GM23338 (cell line): Measurements from ENCODE around the gene DPH5. TPM values are rescaled to one million over a fixed set of nuclear protein-coding genes. Genes with fewer than 3 reads are reported as not detected.
A peak's percentile ranks its signal among the peaks of the same experiment; 100 is the strongest.

Experiments used
- ATAC-seq: fragments of 200-7000 bp; cut with Tn5 transposase; 3 replicates; pipeline ENCODE4 v1.9.1; 2020
- DNase-seq: peaks from one replicate; pipeline ENCODE4 v3.0.0-alpha.2; 2015; ENCODE audit warnings: low spot score
- H2AFZ ChIP-seq: fragments of 200-600 bp; sonication (generic); 2 replicates; pipeline ENCODE4 v1.8.0; 2016; ENCODE audit warnings: antibody characterized with exemption, mild to moderate bottlenecking, moderate library complexity
- H3F3A ChIP-seq: fragments of 200-600 bp; sonication (generic); replicated peaks from 2 replicates; pipeline ENCODE4 v1.8.0; 2017; ENCODE audit warnings: antibody characterized with exemption, mixed run types, low read depth
- H3K27ac ChIP-seq: fragments of 200-600 bp; sonication (generic); 2 replicates; pipeline ENCODE4 v1.6.1; 2016; ENCODE audit warnings: low read depth
- H3K27me3 ChIP-seq: fragments of 200-600 bp; sonication (generic); 2 replicates; pipeline ENCODE4 v1.8.0; 2016; ENCODE audit warnings: mild to moderate bottlenecking, mixed run types, moderate library complexity; ENCODE audit not compliant: insufficient read depth
- H3K36me3 ChIP-seq: fragments of 200-600 bp; sonication (generic); 2 replicates; pipeline ENCODE4 v1.8.0; 2016; ENCODE audit warnings: mild to moderate bottlenecking; ENCODE audit not compliant: insufficient read depth
- H3K4me1 ChIP-seq: fragments of 200-600 bp; sonication (generic); 2 replicates; pipeline ENCODE4 v1.8.0; 2016; ENCODE audit warnings: mild to moderate bottlenecking, moderate library complexity; ENCODE audit not compliant: insufficient read depth
- H3K4me2 ChIP-seq: fragments of 200-600 bp; sonication (generic); 2 replicates; pipeline ENCODE4 v1.7.1; 2017; ENCODE audit warnings: mixed run types
- H3K4me3 ChIP-seq: fragments of 200-600 bp; sonication (generic); 2 replicates; pipeline ENCODE4 v1.6.1; 2016; ENCODE audit warnings: mixed run types
- H3K79me2 ChIP-seq: fragments of 200-600 bp; sonication (generic); replicated peaks from 2 replicates; pipeline ENCODE4 v1.8.0; 2017; ENCODE audit warnings: mild to moderate bottlenecking; ENCODE audit not compliant: insufficient read depth
- H3K9me2 ChIP-seq: fragments of 200-600 bp; sonication (generic); 2 replicates; pipeline ENCODE4 v1.8.0; 2017; ENCODE audit not compliant: insufficient read depth
- H4K20me1 ChIP-seq: fragments of 200-600 bp; sonication (generic); replicated peaks from 2 replicates; pipeline ENCODE4 v1.8.0; 2017; ENCODE audit warnings: mild to moderate bottlenecking; ENCODE audit not compliant: insufficient read depth
- H3K27ac Mint-ChIP-seq: 2 replicates; pipeline ENCODE4 v1.8.0; 2020; ENCODE audit warnings: inconsistent platforms, mild to moderate bottlenecking, moderate library complexity, mixed read lengths
- H3K27me3 Mint-ChIP-seq: 3 replicates; pipeline ENCODE4 v1.8.0; 2022; ENCODE audit warnings: low read depth, mild to moderate bottlenecking, moderate library complexity, mixed read lengths, inconsistent platforms; ENCODE audit not compliant: insufficient read depth, poor library complexity
- H3K36me3 Mint-ChIP-seq: 3 replicates; pipeline ENCODE4 v1.8.0; 2021; ENCODE audit warnings: low read depth, mild to moderate bottlenecking, inconsistent platforms, moderate library complexity, mixed read lengths
- H3K4me1 Mint-ChIP-seq: 3 replicates; pipeline ENCODE4 v1.8.0; 2020; ENCODE audit warnings: mild to moderate bottlenecking, inconsistent platforms, mixed read lengths
- H3K4me3 Mint-ChIP-seq: 3 replicates; pipeline ENCODE4 v1.8.0; 2021; ENCODE audit warnings: moderate library complexity, mild to moderate bottlenecking, inconsistent platforms, mixed read lengths
- H3K9me3 Mint-ChIP-seq: 3 replicates; pipeline ENCODE4 v1.8.0; 2020; ENCODE audit warnings: moderate library complexity, mild to moderate bottlenecking, inconsistent platforms, mixed read lengths
- CREB1 ChIP-seq: fragments of 250-450 bp; sonication (Bioruptor Pico); IDR thresholded peaks from 2 replicates; pipeline ENCODE4 v1.5.0; 2020; ENCODE audit warnings: low read depth, mild to moderate bottlenecking, moderate library complexity
- CTCF ChIP-seq, 2 experiments: fragments of 200-600 bp in 1 of 2; sonication (generic) in 1 of 2; conservative IDR thresholded peaks; 2 replicates each; pipeline versions ENCODE4 v1.5.1 to v1.6.1; 2016 to 2017; ENCODE audit warnings: antibody characterized with exemption in 2 of 2, low read depth in 2 of 2, mild to moderate bottlenecking in 2 of 2, moderate library complexity in 1 of 2
- ETS1 ChIP-seq: IDR thresholded peaks from 2 replicates; pipeline ENCODE4 v1.6.1; 2016; ENCODE audit warnings: antibody characterized with exemption
- EZH2 ChIP-seq: fragments of 200-600 bp; sonication (generic); IDR thresholded peaks from one replicate; pipeline ENCODE4 v1.8.0; 2017; ENCODE audit warnings: antibody characterized with exemption, mild to moderate bottlenecking, low read depth; ENCODE audit not compliant: unreplicated experiment
- EZH2phosphoT487 ChIP-seq: fragments of 200-600 bp; sonication (generic); IDR thresholded peaks from one replicate; pipeline ENCODE4 v1.8.1; 2018; ENCODE audit warnings: antibody characterized with exemption; ENCODE audit not compliant: unreplicated experiment
- JUNB ChIP-seq: IDR thresholded peaks from one replicate; pipeline ENCODE4 v1.6.1; 2016; ENCODE audit warnings: antibody characterized with exemption; ENCODE audit not compliant: unreplicated experiment
- NANOG ChIP-seq: IDR thresholded peaks from 2 replicates; pipeline ENCODE4 v1.6.1; 2016; ENCODE audit warnings: antibody characterized with exemption, borderline replicate concordance
- POLR2AphosphoS5 ChIP-seq: IDR thresholded peaks from 2 replicates; pipeline ENCODE4 v1.6.1; 2016; ENCODE audit warnings: antibody characterized with exemption, low read depth
- REST ChIP-seq: IDR thresholded peaks from one replicate; pipeline ENCODE4 v1.6.1; 2018; ENCODE audit warnings: antibody characterized with exemption; ENCODE audit not compliant: unreplicated experiment
- STAT1 ChIP-seq: IDR thresholded peaks from one replicate; pipeline ENCODE4 v1.6.1; 2016; ENCODE audit warnings: antibody characterized with exemption; ENCODE audit not compliant: unreplicated experiment
- ZNF114 ChIP-seq: fragments of 250-450 bp; sonication (Bioruptor Pico); IDR thresholded peaks from 2 replicates; pipeline ENCODE4 v1.5.0; 2020; ENCODE audit warnings: mild to moderate bottlenecking, moderate library complexity
- ZNF331 ChIP-seq: fragments of 250-450 bp; sonication (Bioruptor Pico); IDR thresholded peaks from 2 replicates; pipeline ENCODE4 v1.5.0; 2020; ENCODE audit warnings: low read depth, mild to moderate bottlenecking, moderate library complexity
- ZNF462 ChIP-seq: fragments of 250-450 bp; sonication (Bioruptor Pico); IDR thresholded peaks from 2 replicates; pipeline ENCODE4 v1.5.0; 2020; ENCODE audit warnings: mild to moderate bottlenecking, moderate library complexity
- polyA plus RNA-seq: library from polyadenylated mRNA; unstranded; fragments of >200 nt; fragmentation: Nextera tagmentation; extraction: Ambion mirVana; gene quantifications from 2 replicates; pipeline ENCODE4 v1.2.1, GENCODE V29; 2016
- total RNA-seq: library from RNA; depleted of rRNA; stranded (reverse); fragments of >200 nt; shearing (Covaris generic); gene quantifications from 2 replicates; pipeline ENCODE4 v1.2.3, GENCODE V29; 2014

DPH5 gene
- total and polyA plus RNA-seq, 2 experiments from 2014 or later = 50.6 to 53.5 TPM

- peaks cover 12% of the 10 kb centered on the region; the same call in 1 of the 2 replicates for H3K36me3 ChIP-seq
- H3K4me2 ChIP-seq = no peak overlapping the region
- H3K9me2 ChIP-seq = no peaks in the 10 kb centered on the region
- H3K4me3 ChIP-seq = no peak overlapping the region
- Mint-ChIP-seq H3K4me1 (peaks cover 16% of the 10 kb centered on the region), H3K27ac (peak overlapping the region; percentile 52; the same call in 1 of the 2 replicates), H3K27me3 (no peaks in the 10 kb centered on the region), H3K4me3 (no peak overlapping the region), H3K36me3 (peaks cover 22% of the 10 kb centered on the region), H3K9me3 (no peaks in the 10 kb centered on the region)
- no peaks in the 10 kb centered on the region for H3F3A ChIP-seq
- no peaks in the 10 kb centered on the region for H4K20me1 ChIP-seq
- no peak overlapping the region for H2AFZ ChIP-seq
- ATAC-seq = no peak
- H3K27ac ChIP-seq = no peak overlapping the region
- peaks cover 2% of the 10 kb centered on the region; the same call in 1 of the 2 replicates for H3K4me1 ChIP-seq
- H3K27me3 ChIP-seq = no peaks in the 10 kb centered on the region
- TF ChIP-seq REST (no peak), EZH2phosphoT487 (no peak), EZH2 (no peak), JUNB (no peak), ETS1 (no peak), ZNF462 (CRISPR knock-in tag) (no peak), NANOG (no peak), CTCF (conservative IDR thresholded peaks at IDR 0.05; ENCODE audit: low read depth in 2 of 2) (no peak), STAT1 (no peak), CREB1 (no peak), POLR2AphosphoS5 (no peak), ZNF331 (CRISPR knock-in tag) (no peak), ZNF114 (CRISPR knock-in tag) (no peak)
- no peaks in the 10 kb centered on the region for H3K79me2 ChIP-seq
- DNase-seq = no peak
Observed at GRCh38 chr1:101003012-101003650, 22.5 kb downstream of the DPH5 start.
